ENCODE results near the gene PACS2. TPM values are rescaled to one million over a fixed set of nuclear protein-coding genes. Genes with fewer than 3 reads are reported as not detected.

PACS2 gene
- total and polyA plus RNA-seq, 2 donors (not counting 1 experiment from before 2014, with no cell fraction given): 65.6 to 70.7 TPM

DNA sequence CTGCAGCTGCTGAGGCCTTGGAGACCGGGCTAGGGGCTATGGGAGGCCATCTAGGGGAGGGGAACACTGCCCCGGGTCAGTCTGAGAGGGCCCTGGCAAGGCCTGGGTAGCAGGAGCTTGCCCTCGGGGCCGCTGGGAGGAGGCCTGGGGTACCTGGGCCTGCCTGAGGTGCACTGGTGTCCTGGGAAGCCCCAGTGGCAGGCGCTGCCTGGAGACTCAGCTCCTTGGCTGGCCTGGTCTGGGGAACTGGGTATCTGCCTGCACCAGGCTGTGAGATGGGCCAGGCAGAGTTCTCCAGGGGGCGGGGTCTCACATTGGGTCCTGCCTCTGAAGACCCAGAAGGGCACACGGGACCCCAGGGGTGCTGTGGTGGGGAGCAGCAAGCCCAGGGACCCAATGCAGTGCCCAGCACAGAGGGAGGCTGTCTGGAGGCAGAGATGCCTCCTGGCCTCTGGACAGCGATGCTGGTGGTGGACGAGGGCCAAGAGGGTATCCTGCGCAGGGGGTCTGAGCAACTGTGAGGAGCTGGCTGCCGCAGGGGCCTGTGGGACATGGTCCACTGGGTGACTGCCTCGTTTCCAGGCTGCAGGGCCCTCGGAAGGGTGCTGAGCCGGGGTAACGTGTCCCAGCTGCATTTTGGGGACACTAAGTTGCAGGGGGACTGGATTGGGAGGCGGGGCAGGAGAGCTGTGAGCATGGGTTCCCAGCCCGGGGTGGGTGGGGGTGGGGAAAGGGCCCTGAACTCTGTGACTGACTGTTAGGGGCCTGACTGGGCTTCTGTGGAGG is 97.6 kb downstream of the PACS2 start:
- DNase-seq: no peak
- H3K27me3 Mint-ChIP-seq: peaks cover 11% of the 10 kb centered on the region
- ChIA-PET CTCF (no interaction called here), POLR2A (interaction anchor here (0.6 to 0.9 kb wide), 2 partner anchors 13 to 133 kb away, joined by 3 to 4 read pairs; no protein-coding TSS in a partner anchor)
- ATAC-seq (ENCODE audit: low read depth): no peak
- peak overlapping the region; percentile 81 for H3K4me2 ChIP-seq (replicated peaks; ENCODE audit: low read depth, low read length, poor library complexity, severe bottlenecking)
- no peak overlapping the region for H3K27ac ChIP-seq (ENCODE audit: low read length in 2 of 2)
- H3K4me1 ChIP-seq (ENCODE audit: control insufficient read depth in 2 of 2, insufficient read depth in 2 of 2, low read length in 2 of 2): peaks cover 20 to 23% of the 10 kb centered on the region in 2 donors
- H3K4me3 ChIP-seq (ENCODE audit: control extremely low read depth in 1 of 5, extremely low read depth in 1 of 5, insufficient read depth in 1 of 5, low read depth in 2 of 5, low read length in 4 of 5): no peak overlapping the region
- H4K20me1 ChIP-seq (ENCODE audit: control insufficient read depth, insufficient read depth, low read length, poor library complexity, severe bottlenecking): peaks cover 6% of the 10 kb centered on the region
- no peaks in the 10 kb centered on the region for H3K36me3 ChIP-seq (replicated peaks in 1 of 2; ENCODE audit: control extremely low read depth in 1 of 2, control insufficient read depth in 1 of 2, extremely low read depth in 1 of 2, insufficient read depth in 2 of 2, low read length in 1 of 2)
- peaks cover 19% of the 10 kb centered on the region for H3K4me1 Mint-ChIP-seq
- peaks cover 0 to 7% (median 0%) of the 10 kb centered on the region in 3 donors for H3K9me3 ChIP-seq (ENCODE audit: control extremely low read depth in 1 of 3, control insufficient read depth in 2 of 3, insufficient read depth in 1 of 3, low read length in 2 of 3)
- H3K27ac Mint-ChIP-seq: no peak overlapping the region
- no peak overlapping the region for H3K4me3 Mint-ChIP-seq
- no peaks in the 10 kb centered on the region for H3K9me3 Mint-ChIP-seq (ENCODE audit: insufficient read depth)
- no peak overlapping the region for H2AFZ ChIP-seq (ENCODE audit: insufficient read depth, low read depth, low read length, poor library complexity, severe bottlenecking)
- H3K9ac ChIP-seq (ENCODE audit: low read length): peak overlapping the region; percentile 39
- WGBS (ENCODE audit: insufficient coverage): 81% methylated on average over 17 of the region's 17 CpGs
- H3K27me3 ChIP-seq (replicated peaks in 1 of 4; ENCODE audit: control extremely low read depth in 1 of 4, control insufficient read depth in 3 of 4, insufficient read depth in 4 of 4, low read length in 3 of 4): peaks cover 0 to 36% (median 13%) of the 10 kb centered on the region in 4 experiments
- intact Hi-C loops (cut with micrococcal nuclease): no loop called here
- no peaks in the 10 kb centered on the region for H3K79me2 ChIP-seq (ENCODE audit: control insufficient read depth, insufficient read depth, low read length)
- TF ChIP-seq, protein P1, sequence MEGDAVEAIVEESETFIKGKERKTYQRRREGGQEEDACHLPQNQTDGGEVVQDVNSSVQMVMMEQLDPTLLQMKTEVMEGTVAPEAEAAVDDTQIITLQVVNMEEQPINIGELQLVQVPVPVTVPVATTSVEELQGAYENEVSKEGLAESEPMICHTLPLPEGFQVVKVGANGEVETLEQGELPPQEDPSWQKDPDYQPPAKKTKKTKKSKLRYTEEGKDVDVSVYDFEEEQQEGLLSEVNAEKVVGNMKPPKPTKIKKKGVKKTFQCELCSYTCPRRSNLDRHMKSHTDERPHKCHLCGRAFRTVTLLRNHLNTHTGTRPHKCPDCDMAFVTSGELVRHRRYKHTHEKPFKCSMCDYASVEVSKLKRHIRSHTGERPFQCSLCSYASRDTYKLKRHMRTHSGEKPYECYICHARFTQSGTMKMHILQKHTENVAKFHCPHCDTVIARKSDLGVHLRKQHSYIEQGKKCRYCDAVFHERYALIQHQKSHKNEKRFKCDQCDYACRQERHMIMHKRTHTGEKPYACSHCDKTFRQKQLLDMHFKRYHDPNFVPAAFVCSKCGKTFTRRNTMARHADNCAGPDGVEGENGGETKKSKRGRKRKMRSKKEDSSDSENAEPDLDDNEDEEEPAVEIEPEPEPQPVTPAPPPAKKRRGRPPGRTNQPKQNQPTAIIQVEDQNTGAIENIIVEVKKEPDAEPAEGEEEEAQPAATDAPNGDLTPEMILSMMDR (IDR thresholded peaks at IDR 0.05): no peak
- no peak for TF ChIP-seq EZH2 (IDR thresholded peaks at IDR 0.05; ENCODE audit: borderline replicate concordance, insufficient read depth, low read depth, low read length, poor library complexity, severe bottlenecking)
